SU-DHL-6 (cell line): Measurements from ENCODE around the gene TCHHL1.

ENCODE experiments used
- H2AFZ ChIP-seq: fragments of 200-600 bp; sonication (generic); 2 replicates; pipeline ENCODE4 v1.6.1; 2014; ENCODE audit warnings: low read depth, mild to moderate bottlenecking, moderate library complexity, mixed read lengths, antibody characterized with exemption, low read length; ENCODE audit not compliant: severe bottlenecking
- H3F3A ChIP-seq: fragments of 200-600 bp; shearing (Covaris generic); 2 replicates; pipeline ENCODE4 v1.6.0; 2016; ENCODE audit warnings: antibody characterized with exemption, mild to moderate bottlenecking; ENCODE audit not compliant: insufficient read depth
- H3K27ac ChIP-seq: fragments of 200-600 bp; sonication (generic); 2 replicates; pipeline ENCODE4 v1.5.1; 2016; ENCODE audit warnings: low read depth, mild to moderate bottlenecking, low read length, moderate library complexity, mixed read lengths
- H3K27me3 ChIP-seq: fragments of 200-600 bp; sonication (generic), shearing (Covaris generic); 2 replicates; pipeline ENCODE4 v1.6.0; 2014; ENCODE audit warnings: mild to moderate bottlenecking, low read length
- H3K36me3 ChIP-seq: fragments of 200-600 bp; sonication (generic); 2 replicates; pipeline ENCODE4 v1.6.1; 2014; ENCODE audit warnings: mild to moderate bottlenecking, low read length, mixed read lengths
- H3K4me2 ChIP-seq: fragments of 300-600, 200-600 bp; shearing (Covaris generic), sonication (generic); 2 replicates; pipeline ENCODE4 v1.6.0; 2014; ENCODE audit warnings: low read length, low read depth, mild to moderate bottlenecking; ENCODE audit not compliant: poor library complexity, severe bottlenecking
- H3K4me3 ChIP-seq: fragments of 200-600 bp; sonication (generic); 2 replicates; pipeline ENCODE4 v1.5.1; 2014; ENCODE audit warnings: antibody characterized with exemption, low read length, mild to moderate bottlenecking, mixed read lengths; ENCODE audit not compliant: insufficient read depth, poor library complexity, severe bottlenecking
- H3K79me2 ChIP-seq: fragments of 200-600 bp; sonication (generic); 2 replicates; pipeline ENCODE4 v1.6.1; 2014; ENCODE audit warnings: mild to moderate bottlenecking, low read length, moderate library complexity; ENCODE audit not compliant: insufficient read depth
- H3K9ac ChIP-seq: fragments of 200-600 bp; sonication (generic); 2 replicates; pipeline ENCODE4 v1.7.0; 2014; ENCODE audit warnings: mild to moderate bottlenecking, low read length
- H3K9me2 ChIP-seq: fragments of 200-600 bp; sonication (generic); replicated peaks from 2 replicates; pipeline ENCODE4 v1.6.1; 2014; ENCODE audit warnings: low read length; ENCODE audit not compliant: insufficient read depth
- H3K9me3 ChIP-seq: fragments of 200-600 bp; sonication (generic); 2 replicates; pipeline ENCODE4 v1.6.1; 2014; ENCODE audit warnings: low read length, mixed read lengths; ENCODE audit not compliant: insufficient read depth
- H4K20me1 ChIP-seq: fragments of 200-600 bp; sonication (generic); 2 replicates; pipeline ENCODE4 v1.6.1; 2014; ENCODE audit warnings: low read depth, mild to moderate bottlenecking, antibody characterized with exemption, low read length, moderate library complexity, mixed read lengths
- CTCF ChIP-seq: fragments of 200-600 bp; sonication (generic); IDR thresholded peaks from one replicate; pipeline ENCODE4 v1.5.1; 2017; ENCODE audit warnings: antibody characterized with exemption, mild to moderate bottlenecking, low read length, moderate library complexity; ENCODE audit not compliant: insufficient read depth, poor library complexity, severe bottlenecking
- EZH2phosphoT487 ChIP-seq: fragments of 200-600 bp; sonication (generic), shearing (Covaris generic); conservative IDR thresholded peaks from 2 replicates; pipeline ENCODE4 v1.6.1; 2018; ENCODE audit warnings: mild to moderate bottlenecking, antibody characterized with exemption, low read length, moderate library complexity, mixed read lengths

The TCHHL1 gene

GRCh38 chr1:152052606-152053005 lies 36.3 kb downstream of the TCHHL1 start:
- H3F3A ChIP-seq = no peaks in the 10 kb centered on the region
- no peaks in the 10 kb centered on the region for H3K9me2 ChIP-seq
- H3K36me3 ChIP-seq = no peaks in the 10 kb centered on the region
- TF ChIP-seq EZH2phosphoT487 = no peak
- peak; percentile 96 for TF ChIP-seq CTCF
- H2AFZ ChIP-seq = no peak overlapping the region
- H3K79me2 ChIP-seq = no peaks in the 10 kb centered on the region
- no peaks in the 10 kb centered on the region for H3K9me3 ChIP-seq
- H3K4me3 ChIP-seq = no peak overlapping the region
- no peak overlapping the region for H3K27ac ChIP-seq
- H3K4me2 ChIP-seq = no peak overlapping the region
- no peaks in the 10 kb centered on the region for H4K20me1 ChIP-seq
- no peaks in the 10 kb centered on the region for H3K27me3 ChIP-seq
- no peak overlapping the region for H3K9ac ChIP-seq

- H3K9me2 ChIP-seq = no peaks in the 10 kb centered on the region
- H3K27ac ChIP-seq = no peak overlapping the region
- H3K4me2 ChIP-seq = no peak overlapping the region
- no peak overlapping the region for H3K4me3 ChIP-seq
- no peak overlapping the region for H3K9ac ChIP-seq
- H3F3A ChIP-seq = no peaks in the 10 kb centered on the region
- H2AFZ ChIP-seq = no peak overlapping the region
- no peaks in the 10 kb centered on the region for H3K36me3 ChIP-seq
- TF ChIP-seq CTCF (no peak), EZH2phosphoT487 (no peak)
- no peaks in the 10 kb centered on the region for H4K20me1 ChIP-seq
- H3K79me2 ChIP-seq = no peaks in the 10 kb centered on the region
- H3K9me3 ChIP-seq = no peaks in the 10 kb centered on the region
- no peaks in the 10 kb centered on the region for H3K27me3 ChIP-seq
Observed at GRCh38 chr1:152050886-152051675, 37.8 kb downstream of the TCHHL1 start.

- Histone ChIP-seq H3K27ac (no peak overlapping the region), H3K4me2 (no peak overlapping the region), H3F3A (no peaks in the 10 kb centered on the region), H3K4me3 (no peak overlapping the region), H3K9me2 (no peaks in the 10 kb centered on the region), H3K36me3 (no peaks in the 10 kb centered on the region), H3K9ac (no peak overlapping the region), H3K9me3 (no peaks in the 10 kb centered on the region), H4K20me1 (no peaks in the 10 kb centered on the region), H2AFZ (no peak overlapping the region), H3K27me3 (no peaks in the 10 kb centered on the region), H3K79me2 (no peaks in the 10 kb centered on the region)
- TF ChIP-seq CTCF = no peak
- TF ChIP-seq EZH2phosphoT487 = no peak
Observed at GRCh38 chr1:152049291-152050083, 39.4 kb downstream of the TCHHL1 start.
